H9 (cell line): ENCODE data around the gene KRT28. TPM values are rescaled to one million over a fixed set of nuclear protein-coding genes. Genes with fewer than 3 reads are reported as not detected.

Experiments used
- DNase-seq: peaks from one replicate; pipeline ENCODE4 v3.0.0-alpha.2; 2017
- H2AFZ ChIP-seq: one replicate; pipeline ENCODE4 v1.6.1; 2013; ENCODE audit warnings: mild to moderate bottlenecking, low read length, control low read depth, moderate library complexity
- H2AK5ac ChIP-seq: 2 replicates; pipeline ENCODE4 v1.6.1; 2013; ENCODE audit warnings: low read length, control low read depth, mixed read lengths; ENCODE audit not compliant: insufficient read length
- H2BK120ac ChIP-seq: one replicate; pipeline ENCODE4 v1.6.1; 2013; ENCODE audit warnings: low read depth, mild to moderate bottlenecking, low read length, control low read depth, inconsistent platforms; ENCODE audit not compliant: poor library complexity, severe bottlenecking
- H2BK12ac ChIP-seq: 2 replicates; pipeline ENCODE4 v1.6.1; 2013; ENCODE audit warnings: low read length, control low read depth, mixed read lengths, low read depth; ENCODE audit not compliant: insufficient read length
- H2BK15ac ChIP-seq: 2 replicates; pipeline ENCODE4 v1.6.1; 2013; ENCODE audit warnings: low read depth, low read length, control low read depth
- H2BK20ac ChIP-seq: one replicate; pipeline ENCODE4 v1.6.1; 2013; ENCODE audit warnings: low read depth, mild to moderate bottlenecking, low read length, control low read depth, inconsistent platforms; ENCODE audit not compliant: poor library complexity, severe bottlenecking
- H2BK5ac ChIP-seq: 2 replicates; pipeline ENCODE4 v1.6.1; 2013; ENCODE audit warnings: low read length, control low read depth, mixed read lengths; ENCODE audit not compliant: insufficient read length
- H3K14ac ChIP-seq: 2 replicates; pipeline ENCODE4 v1.6.1; 2013; ENCODE audit warnings: low read length, control low read depth; ENCODE audit not compliant: insufficient read depth
- H3K18ac ChIP-seq: 2 replicates; pipeline ENCODE4 v1.6.1; 2013; ENCODE audit warnings: low read depth, mild to moderate bottlenecking, mixed read lengths, low read length, control low read depth; ENCODE audit not compliant: insufficient read length
- H3K23ac ChIP-seq: 2 replicates; pipeline ENCODE4 v1.6.1; 2013; ENCODE audit warnings: low read length, control low read depth, mixed read lengths, low read depth; ENCODE audit not compliant: insufficient read length
- H3K23me2 ChIP-seq: 2 replicates; pipeline ENCODE4 v1.6.1; 2013; ENCODE audit warnings: low read depth, mild to moderate bottlenecking, mixed read lengths, low read length, control low read depth; ENCODE audit not compliant: insufficient read length, poor library complexity, severe bottlenecking
- H3K27ac ChIP-seq: 2 replicates; pipeline ENCODE4 v1.5.1; 2013; ENCODE audit warnings: low read length, control low read depth, mixed read lengths, low read depth; ENCODE audit not compliant: insufficient read length
- H3K27me3 ChIP-seq: 2 replicates; pipeline ENCODE4 v1.6.1; 2013; ENCODE audit warnings: low read length, control low read depth, inconsistent platforms; ENCODE audit not compliant: insufficient read depth
- H3K4ac ChIP-seq: 2 replicates; pipeline ENCODE4 v1.6.1; 2013; ENCODE audit warnings: low read depth, mild to moderate bottlenecking, control low read depth, inconsistent platforms, low read length, moderate library complexity
- H3K4me1 ChIP-seq: 2 replicates; pipeline ENCODE4 v1.6.1; 2013; ENCODE audit warnings: low read length, control low read depth, inconsistent platforms; ENCODE audit not compliant: insufficient read depth
- H3K4me2 ChIP-seq: 2 replicates; pipeline ENCODE4 v1.6.1; 2013; ENCODE audit warnings: low read length, control low read depth, mixed read lengths; ENCODE audit not compliant: insufficient read length, insufficient read depth
- H3K56ac ChIP-seq: 2 replicates; pipeline ENCODE4 v1.6.1; 2013; ENCODE audit warnings: low read depth, mild to moderate bottlenecking, mixed read lengths, low read length, control low read depth; ENCODE audit not compliant: insufficient read length
- H3K79me1 ChIP-seq: 2 replicates; pipeline ENCODE4 v1.6.1; 2013; ENCODE audit warnings: low read depth, mild to moderate bottlenecking, moderate library complexity, low read length, control low read depth, inconsistent platforms; ENCODE audit not compliant: insufficient read depth, poor library complexity, severe bottlenecking
- H3K79me2 ChIP-seq: 2 replicates; pipeline ENCODE4 v1.6.1; 2013; ENCODE audit warnings: low read length, control low read depth, inconsistent platforms; ENCODE audit not compliant: insufficient read depth
- H3K9ac ChIP-seq: 2 replicates; pipeline ENCODE4 v1.6.1; 2013; ENCODE audit warnings: low read length, control low read depth, mixed read lengths; ENCODE audit not compliant: insufficient read length; ENCODE audit errors: extremely low read depth
- H3K9me3 ChIP-seq: one replicate; pipeline ENCODE4 v1.6.1; 2013; ENCODE audit warnings: low read depth, low read length, inconsistent platforms; ENCODE audit not compliant: control insufficient read depth
- H3T11ph ChIP-seq: one replicate; pipeline ENCODE4 v1.6.1; 2013; ENCODE audit warnings: mild to moderate bottlenecking, low read length, control low read depth, inconsistent platforms
- H4K20me1 ChIP-seq: one replicate; pipeline ENCODE4 v1.6.1; 2013; ENCODE audit not compliant: control insufficient read depth, insufficient read length, insufficient read depth
- H4K5ac ChIP-seq: 2 replicates; pipeline ENCODE4 v1.6.1; 2013; ENCODE audit warnings: low read depth, mild to moderate bottlenecking, mixed read lengths, low read length, control low read depth; ENCODE audit not compliant: insufficient read length
- H4K8ac ChIP-seq: replicated peaks from 2 replicates; pipeline ENCODE4 v1.6.1; 2013; ENCODE audit warnings: low read length, control low read depth, mixed read lengths, low read depth; ENCODE audit not compliant: insufficient read length
- H4K91ac ChIP-seq: 2 replicates; pipeline ENCODE4 v1.6.1; 2013; ENCODE audit warnings: low read depth, mild to moderate bottlenecking, moderate library complexity, mixed read lengths, low read length, control low read depth; ENCODE audit not compliant: insufficient read length
- H3K27ac Mint-ChIP-seq, 3 experiments: 2 replicates in 2 of 3; 3 replicates in 1 of 3; pipeline ENCODE4 v1.8.0; 2020 to 2021; ENCODE audit warnings: mixed read lengths in 3 of 3, mild to moderate bottlenecking in 1 of 3, moderate library complexity in 1 of 3
- H3K27me3 Mint-ChIP-seq: 2 replicates; pipeline ENCODE4 v1.8.0; 2021; ENCODE audit warnings: low read depth, mild to moderate bottlenecking, moderate library complexity, mixed read lengths
- H3K36me3 Mint-ChIP-seq, 3 experiments: 2 replicates in 2 of 3; 3 replicates in 1 of 3; pipeline ENCODE4 v1.8.0; 2020 to 2021; ENCODE audit warnings: low read depth in 3 of 3, mixed read lengths in 3 of 3; ENCODE audit not compliant: insufficient read depth in 1 of 3
- H3K4me1 Mint-ChIP-seq, 2 experiments: 2 replicates each; pipeline ENCODE4 v1.8.0; 2020; ENCODE audit warnings: mixed read lengths in 2 of 2
- H3K4me3 Mint-ChIP-seq, 2 experiments: 2 replicates in 1 of 2; 3 replicates in 1 of 2; pipeline ENCODE4 v1.8.0; 2020 to 2021; ENCODE audit warnings: mild to moderate bottlenecking in 2 of 2, mixed read lengths in 2 of 2, moderate library complexity in 1 of 2
- H3K9me3 Mint-ChIP-seq, 2 experiments: 2 replicates in 1 of 2; 3 replicates in 1 of 2; pipeline ENCODE4 v1.8.0; 2020; ENCODE audit warnings: mild to moderate bottlenecking in 2 of 2, mixed read lengths in 2 of 2, moderate library complexity in 1 of 2
- WGBS: extraction: QIAGEN DNeasy Blood & Tissue Kit; methylation state at CpG from one replicate; pipeline ENCODE4 v1.1.7; 2013; ENCODE audit warnings: missing lambda C conversion rate, low lambda C conversion rate, mixed read lengths; ENCODE audit not compliant: insufficient read length; ENCODE audit errors: extremely low coverage; 5-methylcytosine and 5-hydroxymethylcytosine counted together
- total RNA-seq: library from RNA; stranded (reverse); gene quantifications from 2 replicates; pipeline ENCODE4 v1.2.1, GENCODE V29; 2021
- TF ChIP-seq, protein P1 (sequence below): fragments of 200-600 bp; sonication (generic); conservative IDR thresholded peaks from 3 replicates; pipeline ENCODE4 v1.8.0; 2021; ENCODE audit warnings: antibody characterized with exemption, mild to moderate bottlenecking

The KRT28 gene
- total RNA-seq, 1 experiment from 2014 or later: not detected

DNA sequence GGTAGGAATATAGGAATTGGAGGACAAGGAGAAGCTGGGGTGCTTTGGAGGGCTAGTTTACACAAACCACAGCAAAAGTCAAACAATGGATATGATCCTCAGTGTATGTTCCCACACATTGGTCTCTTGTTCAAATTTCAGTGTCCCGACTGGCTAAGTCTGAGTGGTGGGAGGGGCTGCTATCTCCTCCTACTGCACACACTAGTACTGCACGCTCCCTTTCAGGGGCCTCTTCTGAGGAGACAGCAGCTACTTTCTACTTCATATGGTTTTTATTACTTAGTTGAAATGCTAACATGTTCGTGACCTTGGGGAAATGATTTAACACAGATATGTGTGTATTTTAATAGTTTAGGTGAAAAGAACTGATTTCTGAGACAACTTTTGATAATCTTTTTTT is 41.5 kb upstream of the KRT28 start:
- no peak for DNase-seq
- H2BK20ac ChIP-seq: no peak overlapping the region
- H3T11ph ChIP-seq: no peak overlapping the region
- no peak overlapping the region for H3K56ac ChIP-seq
- H4K8ac ChIP-seq: no peak overlapping the region
- H3K4me2 ChIP-seq: no peak overlapping the region
- H3K4me1 ChIP-seq: no peaks in the 10 kb centered on the region
- no peak overlapping the region for H3K9ac ChIP-seq
- no peak overlapping the region for H2AFZ ChIP-seq
- no CpG with 5 or more reads among the region's 3 CpGs for WGBS
- no peak overlapping the region for H3K14ac ChIP-seq
- H3K27ac Mint-ChIP-seq: no peak overlapping the region
- no peaks in the 10 kb centered on the region; the same call in 1 of the 2 replicates for H3K27me3 ChIP-seq
- no peak overlapping the region for H3K27ac ChIP-seq
- no peak overlapping the region for H2BK15ac ChIP-seq
- no peak overlapping the region for H3K4me3 Mint-ChIP-seq
- no peaks in the 10 kb centered on the region for H3K36me3 Mint-ChIP-seq
- TF ChIP-seq, protein P1, sequence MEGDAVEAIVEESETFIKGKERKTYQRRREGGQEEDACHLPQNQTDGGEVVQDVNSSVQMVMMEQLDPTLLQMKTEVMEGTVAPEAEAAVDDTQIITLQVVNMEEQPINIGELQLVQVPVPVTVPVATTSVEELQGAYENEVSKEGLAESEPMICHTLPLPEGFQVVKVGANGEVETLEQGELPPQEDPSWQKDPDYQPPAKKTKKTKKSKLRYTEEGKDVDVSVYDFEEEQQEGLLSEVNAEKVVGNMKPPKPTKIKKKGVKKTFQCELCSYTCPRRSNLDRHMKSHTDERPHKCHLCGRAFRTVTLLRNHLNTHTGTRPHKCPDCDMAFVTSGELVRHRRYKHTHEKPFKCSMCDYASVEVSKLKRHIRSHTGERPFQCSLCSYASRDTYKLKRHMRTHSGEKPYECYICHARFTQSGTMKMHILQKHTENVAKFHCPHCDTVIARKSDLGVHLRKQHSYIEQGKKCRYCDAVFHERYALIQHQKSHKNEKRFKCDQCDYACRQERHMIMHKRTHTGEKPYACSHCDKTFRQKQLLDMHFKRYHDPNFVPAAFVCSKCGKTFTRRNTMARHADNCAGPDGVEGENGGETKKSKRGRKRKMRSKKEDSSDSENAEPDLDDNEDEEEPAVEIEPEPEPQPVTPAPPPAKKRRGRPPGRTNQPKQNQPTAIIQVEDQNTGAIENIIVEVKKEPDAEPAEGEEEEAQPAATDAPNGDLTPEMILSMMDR: no peak
- no peak overlapping the region for H2BK12ac ChIP-seq
- no peaks in the 10 kb centered on the region for H3K9me3 Mint-ChIP-seq
- H2AK5ac ChIP-seq: no peak overlapping the region
- H2BK5ac ChIP-seq: no peak overlapping the region
- H4K91ac ChIP-seq: no peak overlapping the region
- H3K23ac ChIP-seq: no peak overlapping the region
- H3K79me2 ChIP-seq: no peaks in the 10 kb centered on the region
- no peaks in the 10 kb centered on the region for H4K20me1 ChIP-seq
- H3K4me1 Mint-ChIP-seq: peaks cover 4% of the 10 kb centered on the region in 2 experiments
- H3K27me3 Mint-ChIP-seq: peaks cover 98% of the 10 kb centered on the region
- no peaks in the 10 kb centered on the region for H3K79me1 ChIP-seq
- H4K5ac ChIP-seq: no peak overlapping the region
- no peaks in the 10 kb centered on the region for H3K23me2 ChIP-seq
- H3K18ac ChIP-seq: no peak overlapping the region
- H3K4ac ChIP-seq: no peak overlapping the region
- H2BK120ac ChIP-seq: no peak overlapping the region
- no peaks in the 10 kb centered on the region for H3K9me3 ChIP-seq
